ENCODE data around the gene UBP1.

DNA sequence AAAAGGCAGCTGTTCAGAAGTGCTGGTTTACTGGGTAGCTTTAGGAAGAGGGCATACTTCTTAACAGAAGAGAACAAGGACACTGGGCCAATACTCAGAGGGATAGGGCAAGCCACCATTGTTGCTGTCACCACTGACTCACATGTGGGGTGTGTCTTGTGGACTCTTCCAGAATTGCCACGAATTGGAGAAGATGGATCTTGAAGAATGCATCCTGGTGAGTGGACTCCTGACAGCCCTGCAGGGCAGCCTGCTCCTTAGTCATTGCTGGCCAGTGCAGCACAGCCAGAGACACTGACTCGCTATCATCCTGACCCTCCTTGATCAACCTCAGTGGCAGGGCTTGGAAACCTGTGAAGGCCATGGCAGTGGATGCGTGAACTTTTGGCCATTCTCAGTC, 62.3 kb downstream of the UBP1 start:
- TF ChIP-seq, protein P1, sequence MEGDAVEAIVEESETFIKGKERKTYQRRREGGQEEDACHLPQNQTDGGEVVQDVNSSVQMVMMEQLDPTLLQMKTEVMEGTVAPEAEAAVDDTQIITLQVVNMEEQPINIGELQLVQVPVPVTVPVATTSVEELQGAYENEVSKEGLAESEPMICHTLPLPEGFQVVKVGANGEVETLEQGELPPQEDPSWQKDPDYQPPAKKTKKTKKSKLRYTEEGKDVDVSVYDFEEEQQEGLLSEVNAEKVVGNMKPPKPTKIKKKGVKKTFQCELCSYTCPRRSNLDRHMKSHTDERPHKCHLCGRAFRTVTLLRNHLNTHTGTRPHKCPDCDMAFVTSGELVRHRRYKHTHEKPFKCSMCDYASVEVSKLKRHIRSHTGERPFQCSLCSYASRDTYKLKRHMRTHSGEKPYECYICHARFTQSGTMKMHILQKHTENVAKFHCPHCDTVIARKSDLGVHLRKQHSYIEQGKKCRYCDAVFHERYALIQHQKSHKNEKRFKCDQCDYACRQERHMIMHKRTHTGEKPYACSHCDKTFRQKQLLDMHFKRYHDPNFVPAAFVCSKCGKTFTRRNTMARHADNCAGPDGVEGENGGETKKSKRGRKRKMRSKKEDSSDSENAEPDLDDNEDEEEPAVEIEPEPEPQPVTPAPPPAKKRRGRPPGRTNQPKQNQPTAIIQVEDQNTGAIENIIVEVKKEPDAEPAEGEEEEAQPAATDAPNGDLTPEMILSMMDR (IDR thresholded peaks at IDR 0.05): no peak
- no peak for TF ChIP-seq POLR2A (IDR thresholded peaks at IDR 0.05)
- no peak for TF ChIP-seq EP300 (IDR thresholded peaks at IDR 0.05)
- no peak for TF ChIP-seq POLR2AphosphoS5 (IDR thresholded peaks at IDR 0.05)
